GM23338 (cell line): ENCODE data around the gene TCF12.

Source experiments
- CREB1 ChIP-seq: fragments of 250-450 bp; sonication (Bioruptor Pico); IDR thresholded peaks from 2 replicates; pipeline ENCODE4 v1.5.0; 2020; ENCODE audit warnings: low read depth, mild to moderate bottlenecking, moderate library complexity
- CTCF ChIP-seq, 2 experiments: fragments of 200-600 bp in 1 of 2; sonication (generic) in 1 of 2; conservative IDR thresholded peaks; 2 replicates each; pipeline versions ENCODE4 v1.5.1 to v1.6.1; 2016 to 2017; ENCODE audit warnings: antibody characterized with exemption in 2 of 2, low read depth in 2 of 2, mild to moderate bottlenecking in 2 of 2, moderate library complexity in 1 of 2
- ETS1 ChIP-seq: IDR thresholded peaks from 2 replicates; pipeline ENCODE4 v1.6.1; 2016; ENCODE audit warnings: antibody characterized with exemption
- EZH2 ChIP-seq: fragments of 200-600 bp; sonication (generic); IDR thresholded peaks from one replicate; pipeline ENCODE4 v1.8.0; 2017; ENCODE audit warnings: antibody characterized with exemption, mild to moderate bottlenecking, low read depth; ENCODE audit not compliant: unreplicated experiment
- EZH2phosphoT487 ChIP-seq: fragments of 200-600 bp; sonication (generic); IDR thresholded peaks from one replicate; pipeline ENCODE4 v1.8.1; 2018; ENCODE audit warnings: antibody characterized with exemption; ENCODE audit not compliant: unreplicated experiment
- JUNB ChIP-seq: IDR thresholded peaks from one replicate; pipeline ENCODE4 v1.6.1; 2016; ENCODE audit warnings: antibody characterized with exemption; ENCODE audit not compliant: unreplicated experiment
- NANOG ChIP-seq: IDR thresholded peaks from 2 replicates; pipeline ENCODE4 v1.6.1; 2016; ENCODE audit warnings: antibody characterized with exemption, borderline replicate concordance
- POLR2AphosphoS5 ChIP-seq: IDR thresholded peaks from 2 replicates; pipeline ENCODE4 v1.6.1; 2016; ENCODE audit warnings: antibody characterized with exemption, low read depth
- REST ChIP-seq: IDR thresholded peaks from one replicate; pipeline ENCODE4 v1.6.1; 2018; ENCODE audit warnings: antibody characterized with exemption; ENCODE audit not compliant: unreplicated experiment
- STAT1 ChIP-seq: IDR thresholded peaks from one replicate; pipeline ENCODE4 v1.6.1; 2016; ENCODE audit warnings: antibody characterized with exemption; ENCODE audit not compliant: unreplicated experiment
- ZNF114 ChIP-seq: fragments of 250-450 bp; sonication (Bioruptor Pico); IDR thresholded peaks from 2 replicates; pipeline ENCODE4 v1.5.0; 2020; ENCODE audit warnings: mild to moderate bottlenecking, moderate library complexity
- ZNF331 ChIP-seq: fragments of 250-450 bp; sonication (Bioruptor Pico); IDR thresholded peaks from 2 replicates; pipeline ENCODE4 v1.5.0; 2020; ENCODE audit warnings: low read depth, mild to moderate bottlenecking, moderate library complexity

- no peak for TF ChIP-seq CTCF (conservative IDR thresholded peaks at IDR 0.05; ENCODE audit: low read depth in 2 of 2)
- TF ChIP-seq NANOG, result no peak
- TF ChIP-seq POLR2AphosphoS5, result no peak
- no peak for TF ChIP-seq EZH2
- no peak for TF ChIP-seq REST
- no peak for TF ChIP-seq STAT1
- TF ChIP-seq EZH2phosphoT487, result no peak
- no peak for TF ChIP-seq ZNF114 (CRISPR knock-in tag)
- TF ChIP-seq ETS1, result no peak
- no peak for TF ChIP-seq JUNB
- TF ChIP-seq CREB1 (CRISPR knock-in tag), result no peak
- no peak for TF ChIP-seq ZNF331 (CRISPR knock-in tag)
These were observed 378.7 kb downstream of the TCF12 start for GRCh38 chr15:57297163-57297593.
